K562 (cell line): ENCODE results near the gene SNX1. TPM values are rescaled to one million over a fixed set of nuclear protein-coding genes. Genes with fewer than 3 reads are reported as not detected.

Source experiments
- ATAC-seq: fragments of 200-7000 bp; cut with Tn5 transposase; 3 replicates; pipeline ENCODE4 v1.9.1; 2020; ENCODE audit warnings: moderate library complexity
- BruUV-seq: library from RNA; stranded (reverse); fragments of 400-500 nt; replicated peaks from 2 replicates; lab custom pipeline; 2021; lab: Mats Ljungman, UMichigan
- CTCF ChIA-PET: fragments of 300-600 bp; formaldehyde crosslinking; extraction: SDS; loops from one replicate; lab custom pipeline; 2021; ENCODE audit warnings: low intra/inter-chr PET ratio; lab: Yijun Ruan, JAX
- POLR2A ChIA-PET: fragments of 300-600, 350-650 bp; sonication (Branson Sonifier 250); formaldehyde crosslinking; extraction: SDS; loops from one replicate; lab custom pipeline; 2021; ENCODE audit warnings: antibody characterized with exemption, inconsistent platforms; lab: Yijun Ruan, JAX
- DNase-seq, 4 experiments: peaks; one replicate each; pipeline versions ENCODE4 v3.0.0 to v3.0.0-alpha.2; 2011 to 2018; ENCODE audit warnings: low spot score in 3 of 4, mixed read lengths in 3 of 4; ENCODE audit errors: extremely low read depth in 1 of 4
- FAIRE-seq: peaks from 2 replicates; lab custom pipeline; 2011; peaks lifted over from hg19 to GRCh38; lab: Jason Lieb, UNC
- H2AFZ ChIP-seq: 2 replicates; pipeline ENCODE4 v1.6.0; 2011; ENCODE audit warnings: low read depth, low read length, control low read depth, inconsistent platforms
- H3K27ac ChIP-seq: fragments of 200-600 bp; 3 replicates; pipeline ENCODE4 v1.8.0; 2011; ENCODE audit warnings: low read depth, mild to moderate bottlenecking, control low read depth, inconsistent platforms, low read length, moderate library complexity, mixed read lengths; ENCODE audit errors: extremely low read depth
- H3K27me3 ChIP-seq, 2 experiments: fragments of 300-600 bp in 1 of 2; 2 replicates in 1 of 2; 3 replicates in 1 of 2; pipeline versions ENCODE4 v1.6.0 to v1.8.0; 2011; ENCODE audit warnings: inconsistent platforms in 2 of 2, low read length in 2 of 2, mild to moderate bottlenecking in 1 of 2, mixed read lengths in 1 of 2, moderate library complexity in 1 of 2; ENCODE audit not compliant: control insufficient read depth in 2 of 2, insufficient read depth in 2 of 2
- H3K36me3 ChIP-seq: fragments of 300-600 bp; 3 replicates; pipeline ENCODE4 v1.8.0; 2011; ENCODE audit warnings: mild to moderate bottlenecking, low read length, inconsistent platforms; ENCODE audit not compliant: control insufficient read depth, insufficient read depth
- H3K4me1 ChIP-seq, 2 experiments: fragments of 200-600 bp in 1 of 2; replicated peaks in 1 of 2; 2 replicates in 1 of 2; 3 replicates in 1 of 2; pipeline versions ENCODE4 v1.5.1 to v1.8.0; 2011; ENCODE audit warnings: inconsistent platforms in 2 of 2, low read length in 2 of 2, mild to moderate bottlenecking in 1 of 2, mixed read lengths in 1 of 2, moderate library complexity in 1 of 2; ENCODE audit not compliant: control insufficient read depth in 2 of 2, insufficient read depth in 2 of 2
- H3K4me2 ChIP-seq: 2 replicates; pipeline ENCODE4 v1.6.1; 2011; ENCODE audit warnings: low read length, control low read depth, inconsistent platforms, mixed read lengths; ENCODE audit not compliant: insufficient read depth
- H3K4me3 ChIP-seq: fragments of 200-600 bp; sonication (generic), shearing (Covaris generic); 2 replicates; pipeline ENCODE4 v1.5.1; 2016; ENCODE audit warnings: control low read depth, inconsistent platforms
- H3K79me2 ChIP-seq: fragments of 200-600 bp; 3 replicates; pipeline ENCODE4 v1.8.0; 2011; ENCODE audit warnings: low read length, inconsistent platforms; ENCODE audit not compliant: control insufficient read depth, insufficient read depth
- H3K9ac ChIP-seq, 2 experiments: 2 replicates each; pipeline versions ENCODE4 v1.6.0 to v1.6.1; 2011; ENCODE audit warnings: low read depth in 2 of 2, low read length in 2 of 2, control low read depth in 1 of 2, inconsistent platforms in 1 of 2, mild to moderate bottlenecking in 1 of 2, mixed read lengths in 1 of 2; ENCODE audit not compliant: insufficient read depth in 1 of 2
- H3K9me1 ChIP-seq: one replicate; pipeline ENCODE4 v1.6.0; 2011; ENCODE audit warnings: inconsistent platforms, mild to moderate bottlenecking, low read length, moderate library complexity; ENCODE audit not compliant: control insufficient read depth, insufficient read depth
- H3K9me3 ChIP-seq: replicated peaks from 2 replicates; pipeline ENCODE4 v1.5.1; 2011; ENCODE audit warnings: low read depth, low read length, inconsistent platforms; ENCODE audit not compliant: control insufficient read depth, insufficient read depth
- H4K20me1 ChIP-seq: replicated peaks from 2 replicates; pipeline ENCODE4 v1.6.1; 2011; ENCODE audit warnings: low read length, inconsistent platforms, mixed read lengths; ENCODE audit not compliant: control insufficient read depth, insufficient read depth
- ARNT ChIP-seq, 2 experiments: fragments of 450-650 bp; IDR thresholded peaks; 2 replicates each; pipeline ENCODE4 v1.6.1; 2016; ENCODE audit warnings: mild to moderate bottlenecking in 1 of 2
- BRD9 ChIP-seq: fragments of 450-650 bp; IDR thresholded peaks from 2 replicates; pipeline ENCODE4 v1.6.1; 2018; ENCODE audit warnings: low read depth; ENCODE audit not compliant: partially characterized antibody
- CREB3L1 ChIP-seq: fragments of 450-650 bp; IDR thresholded peaks from 2 replicates; pipeline ENCODE4 v1.6.1; 2014; ENCODE audit warnings: low read depth, mild to moderate bottlenecking, moderate library complexity, borderline replicate concordance
- CTCF ChIP-seq, 3 experiments: IDR thresholded peaks in 2 of 3; conservative IDR thresholded peaks in 1 of 3; 2 replicates each; pipeline ENCODE4 v1.5.1; 2011 to 2012; ENCODE audit warnings: low read length in 3 of 3, mild to moderate bottlenecking in 3 of 3, control low read depth in 2 of 3, improper control_type of control experiment in 1 of 3, inconsistent platforms in 1 of 3, low read depth in 1 of 3, mixed read lengths in 1 of 3, moderate library complexity in 1 of 3; ENCODE audit not compliant: insufficient read depth in 2 of 3
- RCOR1 ChIP-seq, 2 experiments: IDR thresholded peaks; 2 replicates each; pipeline ENCODE4 v1.6.1; 2012; ENCODE audit warnings: low read depth in 2 of 2, low read length in 2 of 2, borderline replicate concordance in 1 of 2, improper control_type of control experiment in 1 of 2
- STAT6 ChIP-seq: sonication (generic); formaldehyde crosslinking; IDR thresholded peaks from 2 replicates; pipeline ENCODE4 v1.8.1; 2023; ENCODE audit warnings: mild to moderate bottlenecking, missing genetic modification reagents
- ZNF263 ChIP-seq: sonication (generic); formaldehyde crosslinking; IDR thresholded peaks from 2 replicates; pipeline ENCODE4 v1.8.0; 2022; ENCODE audit warnings: mild to moderate bottlenecking, missing genetic modification reagents, borderline replicate concordance
- ZNF280A ChIP-seq: fragments of 450-650 bp; IDR thresholded peaks from 2 replicates; pipeline ENCODE4 v1.6.1; 2018; ENCODE audit warnings: mild to moderate bottlenecking, low read depth; ENCODE audit not compliant: partially characterized antibody
- WGBS: fragments of 100-300 bp; shearing (Covaris generic); methylation state at CpG from one replicate; pipeline ENCODE4 v1.1.6; 2016; ENCODE audit warnings: low coverage, mixed read lengths; ENCODE audit not compliant: insufficient coverage; ENCODE audit errors: missing lambda C conversion rate; 5-methylcytosine and 5-hydroxymethylcytosine counted together
- in situ Hi-C: fragments of 300-500 bp; cut with MboI; formaldehyde crosslinking; loops from 4 replicates; pipeline ENCODE4 v1.15.0; 2018; ENCODE audit warnings: inconsistent platforms, mixed read lengths
- intact Hi-C: fragments of 100-400 bp; cut with micrococcal nuclease; formaldehyde crosslinking; loops from 2 replicates; pipeline ENCODE4 v1.14.2; 2022
- polyA plus RNA-seq, 8 experiments: library from polyadenylated mRNA; depleted of rRNA in 4 of 8; stranded (reverse) in 5 of 8; unstranded in 3 of 8; fragments of >200 nt; fragmentation: Nextera tagmentation in 2 of 8; fragmentation: Illumina TruSeq in 1 of 8; extraction: Ambion mirVana in 2 of 8; extraction: Trizol in 1 of 8; gene quantifications; 2 replicates each; pipeline versions ENCODE4 v1.2.1 to v1.2.3, GENCODE V29; 2011 to 2014; ENCODE audit warnings: inconsistent platforms in 1 of 8, missing spikeins in 1 of 8
- total RNA-seq, 7 experiments: library from RNA; depleted of rRNA in 6 of 7; stranded (reverse); fragments of >200 nt in 6 of 7; fragmentation: Illumina TruSeq in 2 of 7; extraction: Trizol in 2 of 7; gene quantifications; 2 replicates each; pipeline versions ENCODE4 v1.2.1 to v1.2.3, GENCODE V29; 2011 to 2021; ENCODE audit warnings: low replicate concordance in 1 of 7

SNX1 gene
- total and polyA plus RNA-seq, 9 of the 15 experiments (the other 6 are each of a cell fraction or from before 2014, with no cell fraction given): 11.0 to 105 (median 59.9) TPM

GRCh38 chr15:64162869-64163658, 67.3 kb downstream of the SNX1 start, which contains the start of gene PPIB:
TSS of gene PPIB (minus strand) at chr15:64163022. CDS start at chr15:64162986, 36 bp downstream.
- peaks cover 44% of the 10 kb centered on the region for H3K79me2 ChIP-seq
- peaks cover 16 to 27% of the 10 kb centered on the region in 2 experiments; a peak in 3 of 5 replicates for H3K4me1 ChIP-seq
- peaks cover 40% of the 10 kb centered on the region for H3K36me3 ChIP-seq
- FAIRE-seq (peak; percentile 87), DNase-seq (peak; percentile 95 to 98 (median 96)), ATAC-seq (peak; percentile 98)
- intact Hi-C loops (loop anchor here (1.0 to 5.0 kb wide), 3 partner anchors 44 to 565 kb away; partner anchors contain the start of gene CSNK1G1), in situ Hi-C loops (no loop called here)
- H4K20me1 ChIP-seq: no peaks in the 10 kb centered on the region
- under 1% methylated on average over 35 of the region's 69 CpGs for WGBS
- no peaks in the 10 kb centered on the region for H3K9me3 ChIP-seq
- H3K27me3 ChIP-seq: no peaks in the 10 kb centered on the region
- H3K9me1 ChIP-seq: no peaks in the 10 kb centered on the region
- H3K9ac ChIP-seq: peak within 1 kb of the TSS; percentile 94 to 96
- POLR2A ChIA-PET: interaction anchor here (0.6 to 3.8 kb wide), 18 partner anchors 9 to 824 kb away, joined by 3 to 36 read pairs (median 4); partner anchors contain the start of genes CIAO2A, CSNK1G1 and TRIP4
- peak within 1 kb of the TSS; percentile 99 for H2AFZ ChIP-seq
- H3K27ac ChIP-seq: peak within 1 kb of the TSS; percentile 93
- CTCF ChIA-PET: interaction anchor here (0.7 to 2.5 kb wide), 2 partner anchors 518 to 919 kb away, joined by 3 to 15 read pairs; no protein-coding TSS in a partner anchor
- peak within 1 kb of the TSS; percentile 97 for H3K4me2 ChIP-seq
- BruUV-seq: no TSS peak
- peak within 1 kb of the TSS; percentile 92 for H3K4me3 ChIP-seq
- TF ChIP-seq BRD9: peak; percentile 90
- peak in 1 of 2 experiments; percentile 45; a peak in 1 of 4 replicates for TF ChIP-seq RCOR1 (IDR thresholded peaks at IDR 0.05; ENCODE audit: borderline replicate concordance in 1 of 2, low read depth in 2 of 2, low read length in 2 of 2)
- peak; percentile 30; the same call in 1 of the 2 replicates for TF ChIP-seq ZNF263 (CRISPR knock-in tag)
- TF ChIP-seq ARNT (IDR thresholded peaks at IDR 0.05): peak; percentile 53 to 79; a peak in 1 of 4 replicates
- TF ChIP-seq CREB3L1: peak; percentile 94
- TF ChIP-seq CTCF (IDR thresholded peaks at IDR 0.05 in 2 of 3, conservative IDR thresholded peaks at IDR 0.05 in 1 of 3; ENCODE audit: insufficient read depth in 2 of 3, low read depth in 1 of 3, low read length in 3 of 3): peak; percentile 82 to 88 (median 86)
- TF ChIP-seq STAT6 (CRISPR knock-in tag): 0 out of 2 replicates have a peak, but pooled peaks have one; percentile 48
- TF ChIP-seq ZNF280A: no peak
